ENCODE data around the gene TAOK1. TPM values are rescaled to one million over a fixed set of nuclear protein-coding genes. Genes with fewer than 3 reads are reported as not detected.

TAOK1 gene
- total RNA-seq, 3 donors from 2014 or later (not counting 1 experiment from before 2014, with no cell fraction given), result 55.4 to 76.9 (median 70.0) TPM

DNA sequence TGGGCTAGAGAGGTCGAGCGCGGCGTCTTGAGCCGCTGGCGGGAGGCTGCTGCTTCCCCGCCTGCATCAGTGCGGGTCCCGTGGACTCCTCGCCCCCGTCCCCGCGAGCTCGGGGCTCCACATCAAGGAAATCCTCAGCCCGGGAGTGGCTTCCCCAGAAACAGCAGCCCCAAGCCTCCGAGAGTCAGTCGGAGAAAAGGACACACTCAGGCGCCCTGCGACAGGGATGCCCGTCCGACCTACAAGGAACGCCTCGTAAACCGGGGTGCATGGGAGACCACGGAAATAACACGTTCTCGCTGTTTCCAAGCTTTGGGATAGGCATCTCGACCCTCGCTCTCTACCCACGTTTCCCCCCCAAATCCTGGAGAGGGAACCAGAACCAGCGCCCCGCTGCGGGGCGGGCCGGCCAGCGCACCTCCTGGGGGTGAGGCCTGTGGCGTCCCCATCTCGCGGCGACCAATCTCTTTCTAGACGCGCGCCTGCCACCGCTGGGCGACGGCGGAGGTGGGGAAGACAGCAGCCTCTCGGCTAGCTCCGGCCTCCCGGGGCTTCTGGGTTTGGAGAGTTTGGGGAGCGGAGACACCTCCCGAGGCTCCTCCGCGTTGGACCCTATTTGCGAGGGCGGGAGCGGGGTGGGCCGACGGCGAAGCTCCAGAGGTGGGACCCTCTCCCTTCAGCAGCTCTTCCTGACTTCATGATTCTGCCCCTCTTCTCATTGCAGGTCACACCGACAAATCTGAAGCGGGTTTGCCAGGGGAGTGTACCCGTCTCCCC, 177.6 kb downstream of the TAOK1 start:
- peaks cover 52% of the 10 kb centered on the region for H3K4me1 ChIP-seq (ENCODE audit: control insufficient read depth, insufficient read depth, low read length)
- peak overlapping the region; percentile 96 for H3K4me3 ChIP-seq (ENCODE audit: low read length)
- H3K9me3 Mint-ChIP-seq, result no peaks in the 10 kb centered on the region
- peak overlapping the region; percentile 83 for H3K27ac ChIP-seq (ENCODE audit: low read length)
- intact Hi-C loops (cut with micrococcal nuclease), result loop anchor here (2.0 to 10.0 kb wide), 2 partner anchors 21 to 47 kb away; partner anchors contain the start of gene GIT1
- TF ChIP-seq, protein P1, sequence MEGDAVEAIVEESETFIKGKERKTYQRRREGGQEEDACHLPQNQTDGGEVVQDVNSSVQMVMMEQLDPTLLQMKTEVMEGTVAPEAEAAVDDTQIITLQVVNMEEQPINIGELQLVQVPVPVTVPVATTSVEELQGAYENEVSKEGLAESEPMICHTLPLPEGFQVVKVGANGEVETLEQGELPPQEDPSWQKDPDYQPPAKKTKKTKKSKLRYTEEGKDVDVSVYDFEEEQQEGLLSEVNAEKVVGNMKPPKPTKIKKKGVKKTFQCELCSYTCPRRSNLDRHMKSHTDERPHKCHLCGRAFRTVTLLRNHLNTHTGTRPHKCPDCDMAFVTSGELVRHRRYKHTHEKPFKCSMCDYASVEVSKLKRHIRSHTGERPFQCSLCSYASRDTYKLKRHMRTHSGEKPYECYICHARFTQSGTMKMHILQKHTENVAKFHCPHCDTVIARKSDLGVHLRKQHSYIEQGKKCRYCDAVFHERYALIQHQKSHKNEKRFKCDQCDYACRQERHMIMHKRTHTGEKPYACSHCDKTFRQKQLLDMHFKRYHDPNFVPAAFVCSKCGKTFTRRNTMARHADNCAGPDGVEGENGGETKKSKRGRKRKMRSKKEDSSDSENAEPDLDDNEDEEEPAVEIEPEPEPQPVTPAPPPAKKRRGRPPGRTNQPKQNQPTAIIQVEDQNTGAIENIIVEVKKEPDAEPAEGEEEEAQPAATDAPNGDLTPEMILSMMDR (IDR thresholded peaks at IDR 0.05), result no peak
- H3K36me3 ChIP-seq (ENCODE audit: control insufficient read depth, insufficient read depth, low read length), result peaks cover 2% of the 10 kb centered on the region
- ATAC-seq (peak; percentile 59 to 76 (median 60)), DNase-seq (peak; percentile 71 to 86)
- H3K27me3 ChIP-seq (ENCODE audit: control insufficient read depth, insufficient read depth, low read length), result no peaks in the 10 kb centered on the region
- no peaks in the 10 kb centered on the region for H3K36me3 Mint-ChIP-seq
- peak overlapping the region; percentile 99 for H3K4me3 Mint-ChIP-seq
- peak overlapping the region; percentile 93 to 94 for H3K27ac Mint-ChIP-seq
- H3K9me3 ChIP-seq (ENCODE audit: control insufficient read depth, insufficient read depth, low read length), result no peaks in the 10 kb centered on the region
- under 1% methylated on average over 63 of the region's 63 CpGs for WGBS (ENCODE audit: insufficient coverage)
- H3K4me1 Mint-ChIP-seq, result peaks cover 41 to 51% of the 10 kb centered on the region in 2 donors
- H3K27me3 Mint-ChIP-seq (ENCODE audit: low read depth in 2 of 2), result no peaks in the 10 kb centered on the region

DNA sequence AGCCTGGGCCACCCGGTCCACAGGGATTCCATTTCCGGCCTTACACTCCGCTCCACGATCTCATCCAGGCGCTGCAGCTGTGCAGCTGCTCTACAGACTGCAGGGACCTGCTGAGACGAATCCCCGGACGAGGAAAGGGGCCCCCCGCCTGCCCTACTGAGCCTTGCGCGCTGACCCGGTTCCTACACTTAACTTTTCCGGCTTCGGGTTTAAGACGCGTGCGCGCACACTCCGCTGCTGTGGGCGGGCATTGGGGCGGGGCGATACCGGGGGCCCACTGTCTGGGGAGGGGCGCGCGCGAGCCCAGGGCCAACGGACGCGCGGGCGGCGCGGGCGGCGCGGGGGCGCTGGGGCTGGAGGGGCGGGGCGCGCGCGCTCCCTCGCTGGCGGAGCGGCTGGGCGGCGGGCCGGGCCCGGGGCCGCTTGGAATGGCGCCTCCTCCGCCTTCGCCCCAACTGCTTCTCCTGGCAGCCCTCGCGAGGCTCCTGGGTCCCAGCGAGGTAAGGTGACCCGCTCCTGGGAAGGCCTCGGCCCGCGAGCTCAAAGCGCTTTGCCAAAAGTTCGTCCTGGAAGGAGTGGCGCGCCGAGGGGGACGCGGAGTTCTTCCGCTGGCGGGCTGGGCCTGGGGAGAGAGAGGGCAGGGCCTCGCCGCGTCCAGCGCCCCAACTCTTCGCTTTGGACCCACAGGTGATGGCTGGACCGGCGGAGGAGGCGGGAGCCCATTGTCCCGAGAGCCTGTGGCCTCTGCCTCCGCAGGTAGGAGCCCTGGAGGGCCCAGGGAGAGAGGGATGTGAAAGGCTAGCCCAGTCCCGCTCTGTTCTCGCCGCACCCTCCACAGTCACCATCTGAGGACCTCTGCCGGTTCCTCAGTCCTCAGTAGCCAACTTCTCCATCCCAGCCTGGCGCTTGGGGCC, 178.4 kb downstream of the TAOK1 start, which contains the start of gene TP53I13:
TSS of gene TP53I13 (plus strand) at position 371 of the 914 bp plus-strand sequence. CDS start at position 429, 58 bp downstream.
- Mint-ChIP-seq H3K27me3 (ENCODE audit: low read depth in 2 of 2) (no peaks in the 10 kb centered on the region), H3K9me3 (no peaks in the 10 kb centered on the region), H3K36me3 (no peaks in the 10 kb centered on the region), H3K4me3 (peak within 1 kb of the TSS; percentile 99), H3K4me1 (peaks cover 38 to 47% of the 10 kb centered on the region in 2 donors), H3K27ac (peak within 1 kb of the TSS; percentile 93 to 94)
- Histone ChIP-seq H3K4me1 (ENCODE audit: control insufficient read depth, insufficient read depth, low read length) (peaks cover 49% of the 10 kb centered on the region), H3K27ac (ENCODE audit: low read length) (peak within 1 kb of the TSS; percentile 83), H3K9me3 (ENCODE audit: control insufficient read depth, insufficient read depth, low read length) (no peaks in the 10 kb centered on the region), H3K4me3 (ENCODE audit: low read length) (peak within 1 kb of the TSS; percentile 96), H3K27me3 (ENCODE audit: control insufficient read depth, insufficient read depth, low read length) (no peaks in the 10 kb centered on the region), H3K36me3 (ENCODE audit: control insufficient read depth, insufficient read depth, low read length) (peaks cover 4% of the 10 kb centered on the region)
- TF ChIP-seq, protein P1 (IDR thresholded peaks at IDR 0.05), result no peak
- WGBS (ENCODE audit: insufficient coverage), result 2% methylated on average over 85 of the region's 85 CpGs
- DNase-seq, result peak; percentile 74 to 92
- intact Hi-C loops (cut with micrococcal nuclease), result loop anchor here (2.0 to 10.0 kb wide), 2 partner anchors 20 to 46 kb away; partner anchors contain the start of gene GIT1
- peak; percentile 57 to 73 (median 57) for ATAC-seq

DNA sequence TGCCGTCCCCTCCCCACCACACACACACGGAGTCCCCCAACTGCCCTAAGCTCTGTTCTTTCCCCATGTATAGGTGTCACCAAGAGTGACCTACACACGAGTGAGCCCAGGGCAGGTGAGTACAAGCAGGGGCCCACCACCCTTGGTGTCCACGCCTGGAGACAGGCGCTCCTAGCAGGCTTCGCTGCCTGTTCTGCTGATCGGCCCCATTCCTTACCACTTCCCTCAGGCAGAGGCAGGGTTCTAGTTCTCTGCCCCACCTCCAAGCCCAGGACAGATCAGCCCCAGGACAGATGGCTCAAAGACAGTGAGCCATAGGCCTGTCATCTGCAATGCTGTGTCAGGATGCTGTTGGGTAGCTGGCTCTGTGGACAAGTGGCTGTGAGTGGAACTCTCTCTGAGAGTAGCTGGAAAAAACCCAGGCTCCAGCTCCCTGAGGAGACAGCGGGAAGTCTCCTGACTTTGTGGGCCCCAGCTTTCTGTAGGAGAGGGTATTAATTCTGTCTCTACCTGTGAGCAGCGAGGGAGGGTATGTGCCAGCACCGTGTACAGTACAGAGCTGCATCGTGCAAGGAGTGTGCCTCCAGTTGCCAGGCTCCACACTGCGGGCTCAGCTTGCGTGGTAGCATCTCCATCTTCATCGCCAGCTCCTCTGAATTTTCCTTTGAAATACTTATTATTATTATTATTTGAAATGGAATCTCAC, 179.2 kb downstream of the TAOK1 start:
- Histone ChIP-seq H3K4me3 (ENCODE audit: low read length) (peak overlapping the region; percentile 75), H3K27me3 (ENCODE audit: control insufficient read depth, insufficient read depth, low read length) (no peaks in the 10 kb centered on the region), H3K36me3 (ENCODE audit: control insufficient read depth, insufficient read depth, low read length) (peaks cover 7% of the 10 kb centered on the region), H3K27ac (ENCODE audit: low read length) (peak overlapping the region; percentile 75), H3K9me3 (ENCODE audit: control insufficient read depth, insufficient read depth, low read length) (no peaks in the 10 kb centered on the region), H3K4me1 (ENCODE audit: control insufficient read depth, insufficient read depth, low read length) (peaks cover 41% of the 10 kb centered on the region)
- peak overlapping the region; percentile 80 for H3K4me3 Mint-ChIP-seq
- H3K36me3 Mint-ChIP-seq, result no peaks in the 10 kb centered on the region
- no peaks in the 10 kb centered on the region for H3K9me3 Mint-ChIP-seq
- ATAC-seq, result no peak
- WGBS (ENCODE audit: insufficient coverage), result 67% methylated on average over 12 of the region's 14 CpGs
- no peaks in the 10 kb centered on the region for H3K27me3 Mint-ChIP-seq (ENCODE audit: low read depth in 2 of 2)
- intact Hi-C loops (cut with micrococcal nuclease), result loop anchor here (2.0 to 10.0 kb wide), 2 partner anchors 19 to 45 kb away; partner anchors contain the start of gene GIT1
- H3K27ac Mint-ChIP-seq, result peak overlapping the region; percentile 51 to 93
- DNase-seq, result no peak
- H3K4me1 Mint-ChIP-seq, result peaks cover 32 to 40% of the 10 kb centered on the region in 2 donors
- TF ChIP-seq, protein P1 (IDR thresholded peaks at IDR 0.05), result no peak
